GM21367 (cell line): ENCODE data around the gene PPP1R16B.
A peak's percentile ranks its signal among the peaks of the same experiment; 100 is the strongest.

Source experiments
- ATAC-seq: cut with Tn5 transposase; IDR thresholded peaks from one replicate; pipeline ENCODE4 v1.9.1; 2021; ENCODE audit not compliant: unreplicated experiment

The PPP1R16B gene

GRCh38 chr20:38874460-38875174, 69.1 kb downstream of the PPP1R16B start:
- no peak for ATAC-seq

GRCh38 chr20:38875175-38875993, 69.9 kb downstream of the PPP1R16B start:
- ATAC-seq = peak; percentile 43

GRCh38 chr20:38877483-38877882, 72.0 kb downstream of the PPP1R16B start:
- ATAC-seq = no peak

GRCh38 chr20:38878866-38879265, 73.4 kb downstream of the PPP1R16B start:
- ATAC-seq = no peak

- no peak for ATAC-seq
These were observed 75.6 kb downstream of the PPP1R16B start for GRCh38 chr20:38880952-38881735.

GRCh38 chr20:38881806-38882440, 76.4 kb downstream of the PPP1R16B start:
- no peak for ATAC-seq

- no peak for ATAC-seq
These were observed 77.1 kb downstream of the PPP1R16B start for GRCh38 chr20:38882600-38882999.

GRCh38 chr20:38883081-38883980, 77.8 kb downstream of the PPP1R16B start:
- ATAC-seq = no peak

GRCh38 chr20:38883981-38884733, 78.7 kb downstream of the PPP1R16B start:
- ATAC-seq = no peak

GRCh38 chr20:38885357-38885756, 79.9 kb downstream of the PPP1R16B start:
- ATAC-seq = no peak

- no peak for ATAC-seq
These were observed 82.7 kb downstream of the PPP1R16B start for GRCh38 chr20:38888059-38888831.

- ATAC-seq = no peak
These were observed 83.6 kb downstream of the PPP1R16B start for GRCh38 chr20:38889050-38889449.

- ATAC-seq = no peak
These were observed 84.4 kb downstream of the PPP1R16B start for GRCh38 chr20:38889792-38890496.

GRCh38 chr20:38890497-38890818, 85.0 kb downstream of the PPP1R16B start:
- ATAC-seq = no peak

GRCh38 chr20:38892091-38892981, 86.8 kb downstream of the PPP1R16B start:
- ATAC-seq = peak; percentile 65

- no peak for ATAC-seq
These were observed 87.6 kb downstream of the PPP1R16B start for GRCh38 chr20:38893056-38893564.

- ATAC-seq = peak; percentile 35
These were observed 88.1 kb downstream of the PPP1R16B start for GRCh38 chr20:38893565-38894090.
